Suppressor macrophage (primary cell): ENCODE data around the gene DDX56.
"Not testable (repeated sequence)": the region's sequence is repeated elsewhere in the genome, so short reads cannot be mapped to it uniquely, and the experiment has no call there.

Experiments used
- DNase-seq, 4 experiments: peaks; one replicate each; pipeline ENCODE4 v3.0.0-alpha.2; 2020 to 2022

Gene DDX56

GRCh38 chr7:44597181-44597580 is 23.5 kb upstream of the DDX56 start:
- not testable (repeated sequence) for DNase-seq

GRCh38 chr7:44595934-44596635 is 22.4 kb upstream of the DDX56 start:
- no peak for DNase-seq

DNA sequence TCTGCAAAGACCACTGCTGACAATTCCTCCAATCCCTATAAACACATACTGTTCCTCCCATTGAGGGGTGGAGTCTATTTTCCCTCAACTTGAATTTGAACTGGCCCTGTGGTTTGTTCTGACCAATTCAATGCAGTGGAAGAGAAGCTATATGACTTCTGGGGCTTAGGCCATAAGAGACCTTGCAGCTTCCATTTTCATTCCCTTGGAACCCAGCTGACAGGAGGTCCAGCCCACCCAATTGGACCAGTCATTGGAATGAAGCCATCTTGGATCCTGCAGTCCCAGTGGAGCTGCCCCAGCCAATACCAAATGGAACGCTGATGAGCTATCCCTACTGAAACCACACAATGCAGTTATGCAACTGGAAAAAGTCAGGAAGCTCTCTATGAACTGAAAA is 17.2 kb upstream of the DDX56 start:
- no peak for DNase-seq

DNA sequence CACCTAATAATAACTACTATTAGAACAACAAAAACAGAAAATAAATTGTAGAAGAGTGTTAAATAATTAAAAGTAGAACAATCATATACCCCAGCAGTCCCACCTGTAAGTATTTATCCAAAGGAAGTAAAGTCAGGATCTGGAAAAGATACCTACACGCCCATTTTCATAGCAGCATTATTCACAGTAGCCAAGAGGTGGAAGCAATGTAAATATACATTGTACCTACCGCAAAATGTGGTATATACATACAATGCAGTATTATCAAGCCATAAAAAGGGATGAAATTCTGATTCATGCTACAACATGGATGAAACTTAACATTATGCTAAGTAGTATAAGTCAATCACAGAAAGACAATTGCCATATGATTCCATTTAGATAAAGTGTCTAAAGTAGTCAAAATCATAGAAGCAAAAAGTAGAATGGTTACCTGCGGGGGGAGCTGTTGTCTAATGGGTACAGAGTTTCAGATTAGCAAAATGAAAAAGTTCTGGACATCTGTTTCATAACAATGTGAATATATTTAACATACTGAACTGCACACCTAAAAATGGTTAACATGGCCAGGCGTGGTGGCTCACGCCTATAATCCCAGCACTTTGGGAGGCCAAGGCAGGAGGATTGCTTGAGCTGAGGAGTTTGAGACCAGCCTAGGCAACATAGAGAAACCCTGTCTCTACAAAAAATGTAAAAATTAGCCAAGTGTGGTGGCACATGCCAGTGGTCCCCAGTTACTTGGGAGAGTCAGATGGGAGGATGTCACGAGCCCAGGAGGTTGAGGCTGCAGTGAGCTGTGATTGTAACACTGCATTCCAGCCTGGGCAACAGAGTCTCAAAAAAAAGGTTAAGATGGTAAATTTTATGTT is 14.4 kb upstream of the DDX56 start:
- peak; percentile 69 to 82 (median 74) for DNase-seq

DNA sequence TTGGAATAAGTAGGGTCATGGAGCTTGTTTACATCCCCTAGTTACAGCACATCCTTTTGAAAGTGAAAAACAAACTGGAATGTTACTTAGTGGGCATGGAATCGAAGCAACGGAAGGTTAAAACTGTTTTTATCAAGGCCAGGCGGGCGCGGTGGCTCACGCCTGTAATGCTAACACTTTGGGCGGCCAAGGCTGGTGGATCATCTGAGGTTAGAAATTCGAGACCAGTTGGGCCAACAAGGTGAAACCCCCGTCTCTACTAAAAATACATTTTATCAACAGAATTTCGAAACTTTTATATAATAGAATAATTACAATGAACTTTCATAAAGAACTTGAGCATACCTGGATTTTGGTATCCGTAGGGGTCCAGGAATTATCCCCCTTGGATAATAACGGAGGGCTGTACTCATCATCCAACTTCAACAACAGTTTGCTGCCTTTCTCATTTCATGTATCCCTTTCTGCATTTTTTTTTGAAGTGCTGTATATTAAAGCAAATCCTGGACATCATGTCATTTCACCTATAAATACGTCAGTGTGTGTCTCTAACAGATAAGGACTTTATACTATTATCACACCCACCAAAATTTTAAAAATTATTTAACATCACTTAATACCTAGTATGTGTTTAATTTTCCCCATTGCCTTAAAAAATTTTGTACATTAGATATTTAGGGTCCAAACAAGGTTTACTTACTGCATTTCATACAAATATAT is 9.6 kb upstream of the DDX56 start:
- no peak for DNase-seq

GRCh38 chr7:44581879-44582603 is 8.3 kb upstream of the DDX56 start, which contains the start of gene TMED4:
Gene TMED4, minus strand, starts transcription at chr7:44582231. Its CDS starts 25 bp downstream, at chr7:44582206.
- peak; percentile 99 to 100 (median 100) for DNase-seq

- DNase-seq = peak in 3 of 4 experiments; percentile 18 to 39 (median 20)
These were observed 7.5 kb upstream of the DDX56 start for GRCh38 chr7:44580945-44581878.

GRCh38 chr7:44576228-44576627 is 2.5 kb upstream of the DDX56 start:
- no peak for DNase-seq

DNA sequence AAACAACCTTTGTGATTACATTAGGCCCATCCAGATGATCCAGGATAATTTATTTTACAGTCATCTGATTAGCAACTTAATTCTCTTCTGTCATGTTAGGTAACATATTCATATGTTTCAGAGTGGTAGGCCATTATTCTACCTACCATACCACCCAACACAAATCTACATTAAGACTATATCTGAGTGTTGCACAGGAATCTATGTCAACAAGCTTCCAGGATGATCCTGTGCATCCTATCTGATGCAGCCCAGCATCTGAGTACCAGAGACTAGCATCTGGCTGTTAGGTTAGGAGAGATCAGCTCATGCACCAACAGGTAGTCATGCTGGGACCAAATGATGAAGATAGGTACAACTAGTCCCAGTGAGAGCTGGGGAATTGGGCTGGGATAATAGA is 1.3 kb upstream of the DDX56 start:
- DNase-seq = no peak

- DNase-seq = no peak
These were observed 672 bp upstream of the DDX56 start for GRCh38 chr7:44574287-44574872.

- DNase-seq = no peak
These were observed 937 bp downstream of the DDX56 start for GRCh38 chr7:44572771-44573170.

GRCh38 chr7:44569959-44570358 is 3.7 kb downstream of the DDX56 start:
- DNase-seq = no peak

- no peak for DNase-seq
These were observed 4.7 kb downstream of the DDX56 start for GRCh38 chr7:44568771-44569560.

DNA sequence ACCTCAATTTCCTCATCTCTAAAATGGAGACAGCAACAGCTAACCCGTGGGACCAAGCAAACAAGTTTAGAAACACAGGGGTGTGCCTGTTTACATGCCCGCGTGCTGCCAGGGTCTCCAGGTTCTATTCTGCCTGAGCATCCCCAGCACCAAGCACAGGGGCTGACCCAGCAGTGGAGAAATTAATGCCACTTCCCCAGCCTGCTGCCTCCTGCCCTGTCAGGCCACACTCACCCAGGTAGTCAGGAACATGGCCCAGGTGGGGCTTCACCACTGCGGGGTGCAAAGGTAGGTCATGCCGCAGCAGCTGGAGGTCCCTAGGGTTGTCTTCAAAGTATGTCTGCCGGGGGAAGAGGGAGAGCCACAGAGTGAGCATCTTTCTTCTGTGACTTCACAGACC is 5.8 kb downstream of the DDX56 start:
- no peak for DNase-seq

DNA sequence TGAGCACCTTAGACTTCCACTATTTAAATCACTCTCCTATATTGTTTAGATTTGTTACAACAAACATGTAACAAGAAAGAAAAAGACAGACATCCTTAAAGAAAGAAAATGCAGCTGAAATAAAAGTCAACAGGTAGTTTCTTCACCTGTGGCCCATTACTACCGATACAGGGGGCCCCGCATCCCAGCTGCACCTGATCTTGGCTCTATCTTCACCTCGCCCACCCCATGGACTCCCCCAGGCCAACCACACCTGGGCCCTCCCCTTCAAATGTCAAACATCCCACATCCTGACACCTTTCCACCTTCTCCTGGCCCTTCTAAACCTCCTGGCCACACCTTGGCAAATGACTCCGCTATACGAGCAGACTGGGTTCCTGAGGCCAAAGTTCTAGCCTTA is 7.0 kb downstream of the DDX56 start:
- DNase-seq = no peak

GRCh38 chr7:44565795-44566559 is 7.7 kb downstream of the DDX56 start:
- peak in 3 of 4 experiments; percentile 17 to 33 (median 26) for DNase-seq

DNA sequence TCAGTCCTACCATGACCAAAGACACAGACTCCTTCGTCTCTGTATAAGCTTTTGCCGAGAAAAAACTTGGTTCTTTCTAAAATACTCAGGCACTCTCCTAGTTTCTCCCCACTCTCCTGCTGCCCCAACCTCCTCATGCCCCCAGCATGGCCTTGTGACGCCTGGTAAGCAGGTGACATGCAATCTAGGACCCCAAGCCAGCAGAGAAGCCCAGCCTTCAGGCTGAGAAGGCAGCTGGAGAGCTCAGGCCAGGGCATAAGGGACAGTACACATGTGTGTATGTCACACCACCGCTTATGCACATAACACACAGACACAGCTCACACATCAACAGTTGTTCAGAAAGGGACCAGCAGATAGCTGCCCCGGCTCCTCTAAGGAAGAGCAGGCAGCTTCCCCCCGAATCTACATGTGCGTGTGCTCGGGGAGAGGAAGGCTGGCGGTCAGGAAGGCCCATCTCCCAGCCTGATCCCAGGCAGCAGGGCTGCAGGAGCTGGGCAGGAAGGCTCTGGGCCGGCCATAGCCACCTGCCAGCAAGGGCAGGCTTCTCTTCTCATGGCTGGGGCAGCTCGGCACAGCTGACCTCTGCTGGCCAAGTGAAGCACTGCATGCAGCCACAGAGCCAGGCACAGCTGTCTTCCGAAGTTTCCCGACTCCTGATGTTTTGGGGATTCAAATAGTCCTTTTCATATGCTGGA is 8.5 kb downstream of the DDX56 start:
- DNase-seq = peak; percentile 68 to 82 (median 76)

DNA sequence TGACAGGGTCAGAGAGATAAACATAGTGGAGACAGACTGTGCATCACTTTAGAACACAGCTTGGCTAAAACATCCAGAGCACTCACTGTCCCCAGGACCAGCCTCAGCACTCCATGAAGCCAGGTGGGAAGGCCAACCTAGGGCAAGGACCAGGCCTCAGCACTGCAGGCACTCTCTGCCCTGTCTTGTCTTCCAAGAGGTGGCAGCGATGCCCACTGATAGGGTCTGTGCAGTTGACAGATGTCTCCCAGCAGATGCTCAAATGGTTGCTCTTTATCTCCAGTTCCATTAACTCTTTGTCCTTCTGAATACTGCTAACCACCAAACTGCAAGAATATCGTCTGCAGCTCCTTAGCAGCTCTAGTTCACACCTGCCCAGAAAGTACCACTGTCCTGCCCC is 9.1 kb downstream of the DDX56 start:
- no peak for DNase-seq
